Mononuclear cell (primary cell): ENCODE data around the gene RSKR. TPM values are rescaled to one million over a fixed set of nuclear protein-coding genes. Genes with fewer than 3 reads are reported as not detected.

Source experiments
- total RNA-seq: library from RNA; depleted of rRNA; stranded (reverse); fragments of >200 nt; gene quantifications from one replicate; pipeline ENCODE4 v1.2.3, GENCODE V29; 2012

The RSKR gene
- total RNA-seq, 1 donor = 4.9 TPM

Other genes starting within 250 kb of the RSKR start
- gene SEBOX, start 249.0 kb downstream of the RSKR start, total RNA-seq = not detected
- not detected for gene VTN, start 243.9 kb downstream of the RSKR start, total RNA-seq
- gene SARM1, start 242.5 kb downstream of the RSKR start, total RNA-seq = 8.8 TPM
- 0.42 TPM for gene SLC46A1, start 208.0 kb downstream of the RSKR start, total RNA-seq
- gene SLC13A2, start 140.5 kb downstream of the RSKR start, total RNA-seq = not detected
- gene FOXN1, start 107.8 kb downstream of the RSKR start, total RNA-seq = not detected
- 52.3 TPM for gene UNC119, start 61.6 kb downstream of the RSKR start, total RNA-seq
- gene PIGS, start 42.7 kb downstream of the RSKR start, total RNA-seq = 43.2 TPM
- gene ALDOC, start 37.3 kb downstream of the RSKR start, total RNA-seq = 17.8 TPM
- 9.6 TPM for gene SPAG5, start 15.2 kb downstream of the RSKR start, total RNA-seq
- gene BLTP2, start 31.0 kb upstream of the RSKR start, total RNA-seq = 85.2 TPM
- 31.3 TPM for gene SDF2, start 47.7 kb upstream of the RSKR start, total RNA-seq
- gene SUPT6H, start 48.0 kb upstream of the RSKR start, total RNA-seq = 80.9 TPM
- gene PROCA1, start 97.7 kb upstream of the RSKR start, total RNA-seq = 0.94 TPM
- gene RAB34, start 103.7 kb upstream of the RSKR start, total RNA-seq = 27.0 TPM
- 1,375 TPM for gene RPL23A, start 105.8 kb upstream of the RSKR start, total RNA-seq
- gene TLCD1, start 112.0 kb upstream of the RSKR start, total RNA-seq = not detected
- gene NEK8, start 114.6 kb upstream of the RSKR start, total RNA-seq = 1.4 TPM
- gene TRAF4, start 129.8 kb upstream of the RSKR start, total RNA-seq = 51.2 TPM
- gene FAM222B, start 228.6 kb upstream of the RSKR start, total RNA-seq = 15.1 TPM
- gene ERAL1, start 240.8 kb upstream of the RSKR start, total RNA-seq = 11.1 TPM